GM12878 (cell line): Measurements from ENCODE around the gene OGFR.

Experiments used
- CTCF ChIP-seq, 3 experiments: IDR thresholded peaks in 2 of 3; conservative IDR thresholded peaks in 1 of 3; 2 replicates each; pipeline ENCODE4 v1.5.1; 2011; ENCODE audit warnings: low read depth in 3 of 3, low read length in 3 of 3, mild to moderate bottlenecking in 3 of 3, control low read depth in 2 of 3, moderate library complexity in 2 of 3, inconsistent platforms in 1 of 3, mixed read lengths in 1 of 3; ENCODE audit not compliant: control insufficient read depth in 2 of 3, insufficient read depth in 1 of 3; ENCODE audit errors: extremely low read depth in 1 of 3
- IRF3 ChIP-seq: fragments of 450-650 bp; IDR thresholded peaks from 2 replicates; pipeline ENCODE4 v1.6.1; 2014; ENCODE audit warnings: mild to moderate bottlenecking
- MAX ChIP-seq: IDR thresholded peaks from 2 replicates; pipeline ENCODE4 v1.6.1; 2012; ENCODE audit warnings: low read depth, low read length, improper control_type of control experiment
- POLR2A ChIP-seq: IDR thresholded peaks from 2 replicates; pipeline ENCODE4 v1.6.1; 2011; ENCODE audit warnings: low read depth, mild to moderate bottlenecking, low read length
- POLR2AphosphoS5 ChIP-seq: IDR thresholded peaks from 2 replicates; pipeline ENCODE4 v1.6.1; 2011; ENCODE audit warnings: mild to moderate bottlenecking, low read length, inconsistent platforms
- YY1 ChIP-seq: IDR thresholded peaks from 2 replicates; pipeline ENCODE4 v1.6.1; 2011; ENCODE audit warnings: low read depth, mild to moderate bottlenecking, low read length

GRCh38 chr20:62772103-62772611 lies 32.5 kb upstream of the OGFR start:
- TF ChIP-seq IRF3 (no peak), YY1 (no peak), CTCF (IDR thresholded peaks at IDR 0.05 in 2 of 3, conservative IDR thresholded peaks at IDR 0.05 in 1 of 3; ENCODE audit: control insufficient read depth in 2 of 3, extremely low read depth in 1 of 3, insufficient read depth in 1 of 3, low read depth in 3 of 3, low read length in 3 of 3) (no peak), POLR2A (no peak), MAX (no peak), POLR2AphosphoS5 (no peak)
